Measurements from ENCODE around the gene EMILIN1. TPM values are rescaled to one million over a fixed set of nuclear protein-coding genes. Genes with fewer than 3 reads are reported as not detected.
A peak's percentile ranks its signal among the peaks of the same experiment; 100 is the strongest.
"Not testable (repeated sequence)": the region's sequence is repeated elsewhere in the genome, so short reads cannot be mapped to it uniquely, and the experiment has no call there.

The EMILIN1 gene
- total RNA-seq, 2 donors from 2014 or later = 8.4 to 41.6 TPM

- no peak for DNase-seq
- intact Hi-C loops (cut with DNase I, micrococcal nuclease) = no loop called here
- no peak for ATAC-seq
These were observed 21.6 kb downstream of the EMILIN1 start for GRCh38 chr2:27100036-27100435.

GRCh38 chr2:27102329-27102728 is 23.9 kb downstream of the EMILIN1 start:
- intact Hi-C loops (cut with DNase I, micrococcal nuclease) = no loop called here
- DNase-seq (no peak), ATAC-seq (no peak)

DNA sequence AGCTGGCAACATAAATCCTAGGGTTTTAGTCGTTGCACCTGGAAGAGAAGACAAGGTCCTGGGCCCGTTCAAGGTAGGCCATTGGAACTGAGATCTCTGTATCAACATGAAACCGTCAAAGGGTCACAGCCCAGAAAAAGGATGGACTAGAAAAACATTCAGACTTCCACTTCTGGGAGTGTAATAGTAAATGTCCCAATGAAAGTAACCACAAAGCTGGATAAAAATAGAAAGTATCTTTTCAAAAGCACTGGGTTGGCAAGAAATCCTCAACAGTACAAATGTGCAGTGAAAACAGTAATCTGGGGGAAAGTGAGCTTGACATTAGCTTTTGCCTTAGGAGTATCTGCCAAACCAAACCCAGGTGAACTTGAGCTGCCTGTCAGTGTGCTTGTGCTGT is 27.6 kb downstream of the EMILIN1 start:
- ATAC-seq = no peak
- no peak for DNase-seq
- intact Hi-C loops (cut with DNase I, micrococcal nuclease) = no loop called here

- DNase-seq = no peak
- no peak for ATAC-seq
- intact Hi-C loops (cut with DNase I, micrococcal nuclease) = no loop called here
These were observed 29.8 kb downstream of the EMILIN1 start for GRCh38 chr2:27108221-27108620.

DNA sequence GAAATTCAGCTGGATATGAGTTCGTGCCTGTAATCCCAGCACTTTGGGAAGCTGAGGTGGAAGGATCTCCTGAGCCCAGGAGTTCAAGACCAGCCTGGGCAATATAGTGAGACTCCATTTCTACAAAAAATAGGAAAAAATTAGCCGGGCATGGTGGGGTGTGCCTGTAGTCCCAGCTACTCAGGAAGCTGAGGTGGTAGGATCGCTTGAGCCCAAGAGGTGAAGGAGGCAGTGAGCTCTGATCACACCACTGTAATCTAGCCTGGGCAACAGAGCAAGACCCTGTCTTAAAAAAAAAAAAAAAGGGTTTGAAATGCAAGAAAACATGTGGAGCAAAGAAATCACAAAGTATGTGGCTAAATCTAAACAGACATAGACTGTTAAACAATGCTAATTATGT is 30.7 kb downstream of the EMILIN1 start:
- DNase-seq (no peak), ATAC-seq (no peak)
- intact Hi-C loops (cut with DNase I, micrococcal nuclease) = no loop called here

DNA sequence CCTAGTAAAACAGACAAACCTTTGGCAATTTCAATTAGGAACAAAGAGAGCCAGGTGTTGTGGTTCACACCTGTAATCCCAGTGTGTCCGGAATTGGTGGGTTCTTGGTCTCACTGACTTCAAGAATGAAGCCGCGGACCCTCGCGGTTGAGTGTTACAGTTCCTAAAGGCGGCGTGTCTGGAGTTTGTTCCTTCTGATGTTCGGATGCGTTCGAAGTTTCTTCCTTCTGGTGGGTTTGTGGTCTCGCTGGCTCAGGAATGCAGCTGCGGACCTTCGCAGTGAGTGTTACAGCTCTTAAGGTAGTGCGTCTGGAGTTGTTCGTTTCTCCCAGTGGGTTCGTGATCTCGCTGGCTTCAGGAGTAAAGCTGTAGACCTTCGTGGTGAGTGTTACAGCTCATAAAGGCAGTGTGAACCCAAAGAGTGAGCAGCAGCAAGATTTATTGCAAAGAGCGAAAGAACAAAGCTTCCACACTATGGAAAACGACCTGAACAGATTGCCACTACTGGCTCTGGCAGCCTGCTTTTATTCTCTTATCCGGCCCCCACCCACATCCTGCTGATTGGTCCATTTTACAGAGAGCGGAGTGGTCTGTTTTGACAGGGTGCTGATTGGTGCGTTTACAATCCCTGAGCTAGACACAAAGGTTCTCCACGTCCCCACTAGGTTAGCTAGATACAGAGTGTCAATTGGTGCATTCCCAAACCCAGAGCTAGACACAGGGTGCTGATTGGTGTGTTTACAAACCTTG is 32.4 kb downstream of the EMILIN1 start:
- DNase-seq; intact Hi-C loops (cut with DNase I, micrococcal nuclease); ATAC-seq: not testable (repeated sequence)

DNA sequence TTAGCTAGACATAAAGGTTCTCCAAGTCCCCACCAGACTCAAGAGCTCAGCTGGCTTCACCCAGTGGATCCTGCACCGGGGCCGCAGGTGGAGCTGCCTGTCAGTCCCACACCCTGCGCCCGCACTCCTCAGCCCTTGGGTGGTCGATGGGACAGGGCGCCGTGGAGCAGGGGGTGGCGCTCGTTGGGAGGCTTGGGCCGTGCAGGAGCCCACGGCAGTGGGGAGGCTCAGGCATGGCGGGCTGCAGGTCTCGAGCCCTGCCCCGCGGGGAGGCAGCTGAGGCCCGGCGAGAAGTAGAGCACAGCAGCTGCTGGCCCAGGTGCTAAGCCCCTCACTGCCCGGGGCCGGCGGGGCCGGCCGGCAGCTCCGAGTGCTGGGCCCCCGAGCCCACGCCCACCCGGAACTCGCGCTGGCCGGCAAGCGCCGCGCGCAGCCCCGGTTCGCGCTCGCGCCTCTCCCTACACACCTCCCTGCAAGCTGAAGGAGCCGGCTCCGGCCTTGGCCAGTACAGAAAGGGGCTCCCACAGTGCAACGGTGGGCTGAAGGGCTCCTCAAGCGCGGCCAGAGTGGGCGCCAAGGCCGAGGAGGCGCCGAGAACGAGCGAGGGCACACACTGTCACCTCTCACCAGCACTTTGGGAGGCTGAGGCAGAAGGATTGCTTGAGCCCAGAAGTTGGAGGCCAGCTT is 33.1 kb downstream of the EMILIN1 start:
- DNase-seq; intact Hi-C loops (cut with DNase I, micrococcal nuclease); ATAC-seq: not testable (repeated sequence)

GRCh38 chr2:27115519-27115918 is 37.1 kb downstream of the EMILIN1 start:
- DNase-seq (no peak), ATAC-seq (no peak)
- intact Hi-C loops (cut with DNase I, micrococcal nuclease) = no loop called here

- ATAC-seq = no peak
- intact Hi-C loops (cut with DNase I, micrococcal nuclease) = no loop called here
- DNase-seq = no peak
These were observed 39.6 kb downstream of the EMILIN1 start for GRCh38 chr2:27117995-27118524.

- DNase-seq (peak in 1 of 2 donors; percentile 38), ATAC-seq (peak; percentile 87)
- intact Hi-C loops (cut with DNase I, micrococcal nuclease) = no loop called here
These were observed 40.3 kb downstream of the EMILIN1 start, which contains the start of gene CGREF1 for GRCh38 chr2:27118525-27119329. Gene CGREF1, minus strand, starts transcription at chr2:27119128. Its CDS starts 14,762 bp downstream, at chr2:27104366.

DNA sequence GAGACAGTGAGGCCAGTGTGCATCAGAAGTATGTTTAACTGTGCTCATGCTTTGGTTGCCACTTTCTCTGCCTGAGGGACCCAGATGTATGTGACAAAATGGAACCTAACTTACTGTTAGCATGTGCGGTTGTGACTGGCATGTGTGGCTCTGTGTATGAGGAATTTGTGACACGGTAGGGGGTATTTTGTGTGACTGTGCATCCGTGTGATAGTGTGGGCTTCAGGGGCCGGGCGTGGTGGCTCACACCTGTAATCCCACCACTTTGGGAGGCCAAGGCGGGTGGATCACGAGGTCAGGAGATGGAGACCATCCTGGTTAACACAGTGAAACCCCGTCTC is 40.9 kb downstream of the EMILIN1 start:
- intact Hi-C loops (cut with DNase I, micrococcal nuclease); ATAC-seq; DNase-seq: not testable (repeated sequence)

DNA sequence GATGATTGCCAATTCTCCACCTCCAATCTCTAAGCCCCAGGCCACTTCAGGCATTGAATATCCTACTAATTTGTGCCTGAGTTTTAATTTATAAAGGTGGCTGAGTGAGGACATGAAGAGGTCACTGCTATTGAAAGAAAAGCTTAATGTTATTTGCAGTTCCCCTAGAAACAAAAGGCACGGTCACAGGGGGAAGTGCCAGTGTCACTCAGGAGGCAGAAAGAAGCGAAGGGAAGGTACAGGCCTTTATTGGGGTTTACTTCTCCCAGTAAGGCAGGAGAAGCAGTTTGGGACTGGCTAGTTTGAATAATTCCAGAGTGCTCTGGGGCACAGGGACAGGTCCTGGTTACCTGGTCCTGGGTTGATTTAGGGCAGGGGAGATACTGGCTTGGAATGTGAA is 43.5 kb downstream of the EMILIN1 start:
- ATAC-seq = no peak
- intact Hi-C loops (cut with DNase I, micrococcal nuclease) = no loop called here

DNA sequence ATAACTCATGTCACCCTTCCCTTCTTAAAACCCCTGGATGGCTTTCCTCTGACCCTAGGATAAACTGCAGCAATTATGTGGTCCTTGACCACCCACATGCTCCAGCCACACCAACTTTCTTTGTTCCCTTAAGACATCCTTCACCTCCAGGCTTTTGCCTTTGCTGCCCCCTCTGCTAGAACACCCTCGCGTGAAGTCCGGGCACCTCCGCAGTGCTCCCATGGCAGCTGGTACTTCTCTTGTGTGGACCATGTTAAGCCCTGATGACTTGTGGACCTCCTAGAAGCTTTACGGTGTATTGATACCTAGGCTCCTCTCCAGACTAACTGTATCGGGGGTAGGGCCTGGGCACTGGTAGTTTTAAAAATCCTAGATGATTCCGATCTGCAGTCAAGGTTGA is 44.4 kb downstream of the EMILIN1 start:
- ATAC-seq = no peak
- intact Hi-C loops (cut with DNase I, micrococcal nuclease) = no loop called here

More for the DNA sequence above, 43.5 kb downstream of the EMILIN1 start:
- DNase-seq = no peak

DNA sequence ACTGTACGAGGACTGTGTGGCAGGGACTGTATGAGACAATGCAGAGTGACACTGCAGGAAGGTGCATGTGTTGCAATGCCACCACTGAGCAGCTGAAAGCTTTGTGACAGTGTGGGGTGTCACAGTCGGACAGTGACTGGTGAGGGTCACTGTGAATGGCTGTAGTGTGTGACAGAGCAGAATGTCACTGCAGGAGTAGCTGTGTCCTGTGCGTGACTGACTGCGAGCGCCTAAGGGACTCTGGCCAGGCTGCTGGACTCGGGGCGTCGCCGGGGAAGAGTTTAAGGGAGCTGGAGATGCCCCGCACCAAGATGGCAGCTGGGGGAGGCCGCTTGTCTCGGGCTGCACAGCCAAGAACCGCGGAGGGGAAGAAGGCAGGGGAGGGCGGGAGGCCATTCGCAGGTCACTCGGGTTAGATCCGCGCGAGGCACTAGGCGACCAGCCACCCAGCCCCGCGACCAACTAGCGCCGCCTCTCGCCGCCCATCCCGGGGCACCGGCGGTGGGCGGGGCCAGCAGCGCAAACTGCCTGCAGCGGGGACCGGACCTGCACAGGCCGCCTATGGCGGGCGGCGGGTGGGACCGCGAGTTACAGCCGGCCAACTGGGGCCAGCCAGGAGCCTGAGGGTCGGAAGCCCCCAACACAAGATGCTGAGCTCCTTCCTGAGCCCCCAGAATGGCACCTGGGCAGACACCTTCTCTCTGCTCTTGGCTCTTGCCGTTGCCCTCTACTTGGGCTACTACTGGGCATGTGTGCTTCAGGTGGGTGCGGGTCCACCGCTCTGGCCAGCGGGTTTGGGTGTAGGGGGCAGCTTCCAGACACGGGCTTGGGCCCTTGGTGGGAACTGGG is 45.1 kb downstream of the EMILIN1 start, which contains the start of gene ABHD1:
Gene ABHD1 (plus strand): TSS at position 514 of the 849 bp plus-strand sequence. CDS start 134 bp downstream, at position 648.
- peak; percentile 50 to 78 for DNase-seq
- peak; percentile 78 for ATAC-seq
- intact Hi-C loops (cut with DNase I, micrococcal nuclease) = no loop called here

More for the DNA sequence above, 44.4 kb downstream of the EMILIN1 start:
- no peak for DNase-seq

- intact Hi-C loops (cut with DNase I, micrococcal nuclease) = no loop called here
- DNase-seq = no peak
- no peak for ATAC-seq
These were observed 46.7 kb downstream of the EMILIN1 start for GRCh38 chr2:27125104-27125503.

GRCh38 chr2:27126252-27126710 is 47.9 kb downstream of the EMILIN1 start:
- DNase-seq (no peak), ATAC-seq (peak; percentile 27)
- intact Hi-C loops (cut with DNase I, micrococcal nuclease) = no loop called here

DNA sequence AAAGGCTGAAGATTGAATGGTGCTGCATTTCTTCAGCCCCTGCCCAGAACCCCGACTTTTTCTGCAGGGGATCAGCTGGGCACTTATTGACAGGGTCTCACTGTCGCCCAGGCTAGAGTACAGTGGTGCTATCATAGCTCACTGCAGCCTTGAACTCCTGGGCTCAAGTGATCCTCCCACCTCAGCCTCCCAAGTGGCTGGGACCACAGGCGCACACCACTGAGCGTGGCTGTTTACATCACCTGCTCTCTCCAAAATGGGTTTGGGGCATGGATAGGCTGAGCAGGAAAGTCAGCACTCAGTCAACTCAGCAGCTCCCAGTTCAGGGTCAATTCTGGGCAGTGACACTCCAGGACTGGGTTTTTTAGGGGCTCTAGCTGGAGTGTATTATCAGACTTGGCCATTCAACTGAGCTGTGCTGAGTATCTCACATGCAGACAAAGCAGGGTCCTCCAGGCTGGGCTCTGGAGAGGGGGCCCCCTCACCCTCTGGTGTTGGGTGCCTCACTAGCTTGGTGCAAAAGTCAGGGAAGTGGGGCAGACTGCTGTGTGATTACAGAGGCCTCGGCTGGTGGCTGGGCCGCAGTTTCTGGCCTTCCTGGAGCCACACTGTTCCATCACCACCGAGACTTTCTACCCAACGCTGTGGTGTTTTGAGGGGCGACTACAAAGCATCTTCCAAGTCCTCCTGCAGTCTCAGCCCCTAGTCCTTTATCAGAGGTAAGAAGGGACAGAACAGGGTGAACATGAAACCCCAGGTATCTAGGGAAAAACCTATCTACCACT is 49.7 kb downstream of the EMILIN1 start:
- ATAC-seq (no peak), DNase-seq (no peak)
- intact Hi-C loops (cut with DNase I, micrococcal nuclease) = no loop called here
